ENCODE data around the gene PPFIBP2.

PPFIBP2 gene

GRCh38 chr11:7484645-7485044 lies 29.2 kb upstream of the PPFIBP2 start:
- TF ChIP-seq CTCF (conservative IDR thresholded peaks at IDR 0.05) (no peak), ZFX (IDR thresholded peaks at IDR 0.05) (no peak)
- H3K27ac ChIP-seq, result no peak overlapping the region

- no peak within 1 kb of the TSS for H3K27ac ChIP-seq
- TF ChIP-seq ZFX (IDR thresholded peaks at IDR 0.05) (no peak), CTCF (conservative IDR thresholded peaks at IDR 0.05) (no peak)
These were observed 28.4 kb upstream of the PPFIBP2 start, which contains the start of gene OLFML1 for GRCh38 chr11:7485186-7486097. OLFML1 (plus strand) TSS chr11:7485506; CDS start chr11:7485876, 370 bp downstream.

- TF ChIP-seq ZFX (IDR thresholded peaks at IDR 0.05) (no peak), CTCF (conservative IDR thresholded peaks at IDR 0.05) (no peak)
These were observed 27.6 kb upstream of the PPFIBP2 start for GRCh38 chr11:7486098-7486780.

GRCh38 chr11:7486781-7487140 lies 27.0 kb upstream of the PPFIBP2 start:
- no peak for TF ChIP-seq ZFX (IDR thresholded peaks at IDR 0.05)
- no peak for TF ChIP-seq CTCF (conservative IDR thresholded peaks at IDR 0.05)
- H3K27ac ChIP-seq, result no peak overlapping the region

More at GRCh38 chr11:7486098-7486780, 27.6 kb upstream of the PPFIBP2 start:
- H3K27ac ChIP-seq, result no peak overlapping the region

- no peak overlapping the region for H3K27ac ChIP-seq
- TF ChIP-seq CTCF (conservative IDR thresholded peaks at IDR 0.05), result no peak
- TF ChIP-seq ZFX (IDR thresholded peaks at IDR 0.05), result no peak
These were observed 26.4 kb upstream of the PPFIBP2 start for GRCh38 chr11:7487360-7487759.

GRCh38 chr11:7488681-7489080 lies 25.1 kb upstream of the PPFIBP2 start:
- no peak overlapping the region for H3K27ac ChIP-seq
- TF ChIP-seq ZFX (IDR thresholded peaks at IDR 0.05) (no peak), CTCF (conservative IDR thresholded peaks at IDR 0.05) (no peak)

GRCh38 chr11:7489376-7489775 lies 24.4 kb upstream of the PPFIBP2 start:
- no peak overlapping the region for H3K27ac ChIP-seq
- TF ChIP-seq CTCF (conservative IDR thresholded peaks at IDR 0.05) (no peak), ZFX (IDR thresholded peaks at IDR 0.05) (no peak)
